Aorta (tissue), 5 donors: ENCODE results near the gene SRBD1. TPM values are rescaled to one million over a fixed set of nuclear protein-coding genes. Genes with fewer than 3 reads are reported as not detected.
"Not testable (repeated sequence)": the region's sequence is repeated elsewhere in the genome, so short reads cannot be mapped to it uniquely, and the experiment has no call there.

Experiments used
- ATAC-seq: fragments of 200-7000 bp; cut with Tn5 transposase; one replicate; pipeline ENCODE4 v1.9.1; 2022; ENCODE audit warnings: moderate library complexity; ENCODE audit not compliant: low FRiP score
- DNase-seq, 2 donors: peaks; one replicate each; pipeline ENCODE4 v3.0.0-alpha.2; 2020
- H3K27ac ChIP-seq, 2 donors: one replicate each; pipeline ENCODE4 v1.5.1; 2013; ENCODE audit warnings: low read length in 2 of 2, mild to moderate bottlenecking in 2 of 2, moderate library complexity in 2 of 2, control low read depth in 1 of 2, inconsistent platforms in 1 of 2, low read depth in 1 of 2
- H3K27me3 ChIP-seq, 2 donors: one replicate each; pipeline ENCODE4 v1.6.1; 2013; ENCODE audit warnings: control low read depth in 1 of 2, low read length in 1 of 2, mild to moderate bottlenecking in 1 of 2, moderate library complexity in 1 of 2; ENCODE audit not compliant: insufficient read depth in 2 of 2, control insufficient read depth in 1 of 2
- H3K36me3 ChIP-seq, 2 donors: one replicate each; pipeline ENCODE4 v1.6.1; 2013; ENCODE audit warnings: control low read depth in 1 of 2, low read length in 1 of 2, mild to moderate bottlenecking in 1 of 2; ENCODE audit not compliant: insufficient read depth in 2 of 2, control insufficient read depth in 1 of 2
- H3K4me1 ChIP-seq, 2 donors: one replicate each; pipeline ENCODE4 v1.6.1; 2013; ENCODE audit warnings: low read length in 2 of 2, control low read depth in 1 of 2, mild to moderate bottlenecking in 1 of 2, moderate library complexity in 1 of 2; ENCODE audit not compliant: insufficient read depth in 2 of 2, control insufficient read depth in 1 of 2
- H3K4me3 ChIP-seq, 2 donors: one replicate each; pipeline ENCODE4 v1.5.1; 2013; ENCODE audit warnings: low read length in 2 of 2, control low read depth in 1 of 2, mild to moderate bottlenecking in 1 of 2
- H3K9me3 ChIP-seq: one replicate; pipeline ENCODE4 v1.6.1; 2013; ENCODE audit warnings: mild to moderate bottlenecking, low read length; ENCODE audit not compliant: control insufficient read depth
- WGBS, 2 donors: extraction: QIAGEN DNeasy Blood & Tissue Kit; methylation state at CpG; one replicate each; pipeline ENCODE4 v1.1.7; 2013; 5-methylcytosine and 5-hydroxymethylcytosine counted together
- intact Hi-C, 2 donors: fragments of 100-400 bp; cut with DNase I; formaldehyde crosslinking; loops; one replicate each; pipeline versions ENCODE4 v1.14.2 to v1.15.0; 2022
- polyA plus RNA-seq, 2 donors: library from polyadenylated mRNA; stranded (reverse); fragments of 200-250 nt; gene quantifications; one replicate each; pipeline ENCODE4 v1.2.3, GENCODE V29; 2013
- total RNA-seq, 2 donors: library from RNA; stranded (reverse); fragmentation: NEBNext Ultra II Directional; extraction: Animal tissue kit (Norgen Biotek cat#: 25700); gene quantifications; one replicate each; pipeline ENCODE4 v1.2.1, GENCODE V29; 2021
- donor health status: healthy with polysubstance abuse.
- donor health status: Bipolar disorder and iron deficiency.
- donor health status: DM: no; HTN: no; CAD: no.
- donor health status: DM: no; HTN: no; CAD: no.
- donor health status: DM: yes; HTN: yes; CAD: no.

The SRBD1 gene
- total and polyA plus RNA-seq, 4 donors = 5.4 to 21.2 (median 10.6) TPM

DNA sequence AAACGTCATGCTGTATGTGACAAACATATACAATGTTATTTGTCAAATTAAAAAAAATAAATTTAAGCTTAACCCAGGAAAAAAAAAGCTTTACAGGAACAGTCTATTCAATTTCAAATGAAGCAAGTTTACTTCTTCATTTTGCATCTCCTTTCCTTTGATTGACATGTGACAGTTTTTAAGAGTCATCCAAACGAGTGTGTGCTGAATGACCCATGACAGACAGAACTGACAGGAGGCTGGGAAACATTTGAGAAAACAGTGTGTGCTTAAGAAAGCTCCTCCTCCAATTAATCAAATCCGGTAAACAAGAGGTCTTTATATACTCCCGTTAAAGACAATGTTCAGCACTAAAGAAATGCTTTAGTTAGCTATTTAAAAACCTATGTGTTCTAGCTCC lies 177.7 kb downstream of the SRBD1 start:
- 73 to 79% methylated on average over 4 of the region's 4 CpGs for WGBS, 2 donors

DNA sequence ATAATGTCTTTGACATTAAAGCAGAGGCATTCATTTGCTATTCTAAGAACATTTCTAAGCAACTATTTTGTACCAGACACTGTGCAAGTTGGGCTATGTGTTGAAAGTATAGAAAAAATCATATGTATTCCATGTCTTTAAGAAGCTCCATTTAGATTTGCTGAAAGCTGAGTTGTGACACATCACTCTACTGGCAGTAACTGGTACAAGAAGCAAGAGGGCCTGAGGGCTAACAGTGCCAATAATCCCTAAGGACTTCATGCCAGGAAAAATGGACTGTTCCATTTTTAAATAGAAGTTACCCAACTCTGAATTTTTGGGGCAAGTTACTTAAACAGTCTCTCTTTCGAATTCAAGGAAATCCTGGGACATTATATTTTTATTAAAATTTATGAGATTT lies 178.7 kb downstream of the SRBD1 start:
- H3K27ac ChIP-seq = no peak overlapping the region
- intact Hi-C loops = loop anchor here in 1 of 2 donors (10.0 kb wide), 1 partner anchor 148 kb away; no protein-coding TSS in a partner anchor
- H3K4me3 ChIP-seq = no peak overlapping the region
- no peak for ATAC-seq
- no peaks in the 10 kb centered on the region for H3K27me3 ChIP-seq
- WGBS, 2 donors = 7% methylated on average over 1 of the region's 1 CpG
- H3K9me3 ChIP-seq = no peaks in the 10 kb centered on the region
- H3K4me1 ChIP-seq = no peaks in the 10 kb centered on the region
- DNase-seq = no peak
- H3K36me3 ChIP-seq = no peaks in the 10 kb centered on the region

More for the DNA sequence above, 177.7 kb downstream of the SRBD1 start:
- Histone ChIP-seq H3K4me3 (no peak overlapping the region), H3K27me3 (no peaks in the 10 kb centered on the region), H3K36me3 (no peaks in the 10 kb centered on the region), H3K4me1 (no peaks in the 10 kb centered on the region), H3K27ac (no peak overlapping the region), H3K9me3 (no peaks in the 10 kb centered on the region)
- ATAC-seq (no peak), DNase-seq (no peak)
- intact Hi-C loops = loop anchor here in 1 of 2 donors (10.0 kb wide), 1 partner anchor 149 kb away; no protein-coding TSS in a partner anchor

DNA sequence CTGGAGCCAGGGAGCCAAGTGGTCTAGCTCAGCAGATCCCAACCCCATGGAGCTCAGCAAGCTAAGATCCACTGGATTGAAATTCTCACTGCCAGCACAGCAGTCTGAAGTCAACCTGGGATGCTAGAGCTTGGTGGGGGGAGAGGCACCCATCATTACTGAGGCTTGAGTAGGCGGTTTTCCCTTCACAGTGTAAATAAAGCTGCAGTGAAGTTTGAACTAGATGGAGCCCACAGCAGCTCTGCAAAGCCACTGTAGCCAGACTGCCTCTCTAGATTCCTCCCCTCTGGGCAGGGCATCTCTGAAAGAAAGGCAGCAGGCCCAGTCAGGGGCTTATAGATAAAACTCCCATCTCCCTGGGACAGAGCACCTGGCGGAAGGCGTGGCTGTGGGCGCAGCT lies 185.0 kb downstream of the SRBD1 start:
- H3K27me3 ChIP-seq, H3K9me3 ChIP-seq, H3K4me1 ChIP-seq, DNase-seq, ATAC-seq, H3K4me3 ChIP-seq, H3K36me3 ChIP-seq, intact Hi-C loops, H3K27ac ChIP-seq: not testable (repeated sequence)
- WGBS, 2 donors = 97 to 98% methylated on average over 4 of the region's 4 CpGs

GRCh38 chr2:45422921-45423320 lies 188.1 kb downstream of the SRBD1 start:
- 73 to 80% methylated on average over 2 of the region's 2 CpGs for WGBS, 2 donors
- H3K4me3 ChIP-seq = no peak overlapping the region
- H3K9me3 ChIP-seq = no peaks in the 10 kb centered on the region
- ATAC-seq = no peak
- intact Hi-C loops = no loop called here
- H3K27me3 ChIP-seq = no peaks in the 10 kb centered on the region
- no peak for DNase-seq
- no peaks in the 10 kb centered on the region for H3K4me1 ChIP-seq
- H3K36me3 ChIP-seq = no peaks in the 10 kb centered on the region
- H3K27ac ChIP-seq = no peak overlapping the region

GRCh38 chr2:45418532-45418931 lies 192.5 kb downstream of the SRBD1 start:
- no peaks in the 10 kb centered on the region for H3K9me3 ChIP-seq
- H3K4me3 ChIP-seq = no peak overlapping the region
- 65 to 76% methylated on average over 3 of the region's 3 CpGs for WGBS, 2 donors
- no peak for DNase-seq
- intact Hi-C loops = no loop called here
- H3K36me3 ChIP-seq = peaks cover 0 to 1% of the 10 kb centered on the region in 2 donors
- no peak overlapping the region for H3K27ac ChIP-seq
- no peaks in the 10 kb centered on the region for H3K27me3 ChIP-seq
- no peaks in the 10 kb centered on the region for H3K4me1 ChIP-seq
- ATAC-seq = no peak

GRCh38 chr2:45415534-45416123 lies 195.4 kb downstream of the SRBD1 start:
- 58 to 95% methylated on average over 2 to 4 of the region's 5 CpGs for WGBS, 2 donors
- ATAC-seq = no peak
- no peak overlapping the region for H3K27ac ChIP-seq
- H3K4me3 ChIP-seq = no peak overlapping the region
- H3K9me3 ChIP-seq = no peaks in the 10 kb centered on the region
- no peaks in the 10 kb centered on the region for H3K4me1 ChIP-seq
- H3K36me3 ChIP-seq = peaks cover 0 to 1% of the 10 kb centered on the region in 2 donors
- intact Hi-C loops = no loop called here
- DNase-seq = no peak
- no peaks in the 10 kb centered on the region for H3K27me3 ChIP-seq

GRCh38 chr2:45412754-45413379 lies 198.2 kb downstream of the SRBD1 start:
- Histone ChIP-seq H3K27me3 (no peaks in the 10 kb centered on the region), H3K4me3 (no peak overlapping the region), H3K36me3 (peaks cover 0 to 1% of the 10 kb centered on the region in 2 donors), H3K9me3 (no peaks in the 10 kb centered on the region), H3K27ac (peak overlapping the region in 1 of 2 donors; percentile 40), H3K4me1 (no peaks in the 10 kb centered on the region)
- no peak for DNase-seq
- WGBS, 2 donors = 3 to 16% methylated on average over 2 of the region's 2 CpGs
- intact Hi-C loops = no loop called here
- no peak for ATAC-seq

DNA sequence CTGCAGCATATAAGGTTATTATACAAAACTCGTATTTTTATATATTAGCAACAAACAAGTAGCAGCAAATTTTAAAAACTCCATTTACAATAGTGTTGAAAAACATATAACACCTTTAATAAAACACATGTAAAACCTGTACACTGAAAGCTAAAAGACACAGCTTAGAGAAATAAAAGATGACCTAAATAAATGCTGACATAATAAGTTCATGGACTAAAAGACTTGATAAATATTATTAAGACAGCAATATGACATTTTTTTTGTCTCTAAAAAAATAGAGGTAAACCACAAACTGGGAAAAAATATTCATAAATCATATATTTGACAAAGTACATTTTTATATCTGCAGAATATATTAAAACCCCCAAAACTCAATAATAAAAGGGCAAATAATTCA lies 201.4 kb downstream of the SRBD1 start:
- ATAC-seq (no peak), DNase-seq (no peak)
- Histone ChIP-seq H3K27me3 (no peaks in the 10 kb centered on the region), H3K36me3 (no peaks in the 10 kb centered on the region), H3K27ac (no peak overlapping the region), H3K4me1 (no peaks in the 10 kb centered on the region), H3K9me3 (no peaks in the 10 kb centered on the region), H3K4me3 (no peak overlapping the region)
- intact Hi-C loops = no loop called here
- WGBS, 2 donors = 91 to 98% methylated on average over 1 of the region's 1 CpG

DNA sequence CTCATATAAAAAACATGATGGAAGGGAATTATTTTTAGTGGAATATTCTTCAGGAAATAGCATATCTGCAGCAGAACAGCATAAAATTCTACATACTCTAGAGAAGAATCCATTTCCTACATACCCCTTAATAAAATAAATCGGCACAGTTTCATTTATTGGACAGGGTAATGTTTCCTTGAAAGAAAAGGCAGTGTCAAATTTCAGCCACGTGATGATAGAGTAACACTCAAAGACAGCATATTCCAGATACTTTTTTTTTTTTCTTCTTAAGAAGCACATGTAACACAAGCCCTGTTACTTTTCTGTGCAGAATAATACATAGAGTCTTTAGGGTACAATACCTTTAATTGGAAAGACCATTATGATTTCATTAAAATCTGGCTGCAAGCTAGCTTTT lies 204.4 kb downstream of the SRBD1 start:
- DNase-seq (no peak), ATAC-seq (no peak)
- Histone ChIP-seq H3K36me3 (no peaks in the 10 kb centered on the region), H3K4me3 (no peak overlapping the region), H3K27me3 (no peaks in the 10 kb centered on the region), H3K4me1 (no peaks in the 10 kb centered on the region), H3K27ac (no peak overlapping the region), H3K9me3 (no peaks in the 10 kb centered on the region)
- 5 to 14% methylated on average over 2 of the region's 2 CpGs for WGBS, 2 donors
- intact Hi-C loops = no loop called here
